ENCODE results near the gene GOSR2.

GOSR2 gene

GRCh38 chr17:46922804-46923635, at the start of gene GOSR2:
TSS of gene GOSR2 (plus strand) at chr17:46923160. CDS start at chr17:46923193, 33 bp downstream.
- Histone ChIP-seq H3K9ac (peak within 1 kb of the TSS; percentile 88 to 96 (median 93)), H3K27me3 (no peaks in the 10 kb centered on the region), H3K36me3 (peaks cover 5 to 29% (median 9%) of the 10 kb centered on the region in 11 experiments; a peak in 18 of 22 replicates), H3K4me1 (peaks cover 31 to 46% (median 39%) of the 10 kb centered on the region in 10 experiments), H3K27ac (peak within 1 kb of the TSS; percentile 87 to 98 (median 95)), H3K4me3 (peak within 1 kb of the TSS; percentile 81 to 96 (median 86)), H3K9me3 (replicated peaks in 1 of 11) (no peaks in the 10 kb centered on the region), H3K4me2 (peak within 1 kb of the TSS; percentile 75 to 93 (median 87)), H4K20me1 (peaks cover 29 to 50% (median 37%) of the 10 kb centered on the region in 11 experiments)
- TF ChIP-seq Cebpa-rat (IDR thresholded peaks at IDR 0.05) = no peak

GRCh38 chr17:46873941-46874645, 48.9 kb upstream of the GOSR2 start:
- H3K36me3 ChIP-seq = no peaks in the 10 kb centered on the region
- peak overlapping the region; percentile 12 to 97 (median 59) for H3K4me2 ChIP-seq
- no peaks in the 10 kb centered on the region; a peak in 1 of 22 replicates for H4K20me1 ChIP-seq
- H3K27ac ChIP-seq = no peak overlapping the region
- no peak overlapping the region for H3K4me3 ChIP-seq
- no peaks in the 10 kb centered on the region for H3K27me3 ChIP-seq
- no peak for TF ChIP-seq Cebpa-rat (IDR thresholded peaks at IDR 0.05)
- peaks cover 44 to 57% (median 53%) of the 10 kb centered on the region in 10 experiments for H3K4me1 ChIP-seq
- H3K9ac ChIP-seq = no peak overlapping the region
- no peaks in the 10 kb centered on the region for H3K9me3 ChIP-seq (replicated peaks in 1 of 11)

GRCh38 chr17:46874906-46875305, 48.1 kb upstream of the GOSR2 start:
- peak overlapping the region; percentile 40 to 97 (median 63) for H3K4me2 ChIP-seq
- H3K36me3 ChIP-seq = no peaks in the 10 kb centered on the region
- peak overlapping the region in 1 of 11 experiments; percentile 29; a peak in 1 of 22 replicates for H3K27ac ChIP-seq
- H3K9me3 ChIP-seq (replicated peaks in 1 of 11) = no peaks in the 10 kb centered on the region
- no peaks in the 10 kb centered on the region for H3K27me3 ChIP-seq
- TF ChIP-seq Cebpa-rat (IDR thresholded peaks at IDR 0.05) = no peak
- H3K4me1 ChIP-seq = peaks cover 44 to 65% (median 53%) of the 10 kb centered on the region in 10 experiments
- H4K20me1 ChIP-seq = no peaks in the 10 kb centered on the region; a peak in 1 of 22 replicates
- peak overlapping the region in 2 of 10 experiments; percentile 22 to 29; a peak in 3 of 20 replicates for H3K4me3 ChIP-seq
- H3K9ac ChIP-seq = no peak overlapping the region

DNA sequence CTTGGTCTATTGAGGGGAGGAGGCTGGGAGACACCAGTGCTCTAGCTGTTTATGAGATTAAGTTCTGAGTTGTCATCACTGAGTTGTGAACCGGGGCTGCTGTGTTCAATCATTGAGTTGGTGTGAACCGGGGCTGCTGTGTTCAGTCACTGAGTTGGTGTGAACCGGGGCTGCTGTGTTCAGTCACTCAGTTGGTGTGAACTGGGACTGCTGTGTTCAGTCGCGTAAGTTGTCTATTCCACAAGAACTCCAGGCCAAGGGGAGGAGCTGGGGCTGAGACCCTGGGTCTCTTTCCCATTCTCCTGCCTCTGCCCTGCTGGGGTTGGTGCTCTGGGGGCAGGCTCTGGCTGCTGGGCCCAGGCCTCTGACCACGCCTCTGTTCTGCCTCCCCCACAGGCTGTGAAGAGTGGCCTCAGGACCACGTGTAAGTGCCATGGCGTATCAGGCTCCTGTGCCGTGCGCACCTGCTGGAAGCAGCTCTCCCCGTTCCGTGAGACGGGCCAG, 47.1 kb upstream of the GOSR2 start:
- Histone ChIP-seq H3K36me3 (no peaks in the 10 kb centered on the region), H3K27me3 (no peaks in the 10 kb centered on the region), H3K27ac (no peak overlapping the region), H3K4me1 (peaks cover 44 to 68% (median 53%) of the 10 kb centered on the region in 10 experiments), H3K9ac (no peak overlapping the region), H3K4me3 (no peak overlapping the region), H3K4me2 (peak overlapping the region in 6 of 11 experiments; percentile 51 to 97 (median 80); a peak in 11 of 22 replicates), H4K20me1 (no peaks in the 10 kb centered on the region; a peak in 1 of 22 replicates), H3K9me3 (replicated peaks in 1 of 11) (no peaks in the 10 kb centered on the region)
- TF ChIP-seq Cebpa-rat (IDR thresholded peaks at IDR 0.05) = no peak

- H3K9ac ChIP-seq = no peak overlapping the region
- no peak for TF ChIP-seq Cebpa-rat (IDR thresholded peaks at IDR 0.05)
- no peaks in the 10 kb centered on the region for H3K36me3 ChIP-seq
- no peak overlapping the region for H3K4me3 ChIP-seq
- H3K27me3 ChIP-seq = no peaks in the 10 kb centered on the region
- no peaks in the 10 kb centered on the region for H3K9me3 ChIP-seq (replicated peaks in 1 of 11)
- H3K4me1 ChIP-seq = peaks cover 44 to 68% (median 53%) of the 10 kb centered on the region in 10 experiments
- H3K27ac ChIP-seq = no peak overlapping the region; a peak in 1 of 22 replicates
- H3K4me2 ChIP-seq = peak overlapping the region in 4 of 11 experiments; percentile 76 to 97 (median 89); a peak in 7 of 22 replicates
- H4K20me1 ChIP-seq = no peaks in the 10 kb centered on the region; a peak in 1 of 22 replicates
These were observed 46.5 kb upstream of the GOSR2 start for GRCh38 chr17:46876353-46876887.

- Histone ChIP-seq H3K4me1 (peaks cover 44 to 68% (median 53%) of the 10 kb centered on the region in 10 experiments), H3K9ac (peak overlapping the region in 3 of 11 experiments; percentile 4 to 50 (median 44); a peak in 4 of 22 replicates), H3K9me3 (replicated peaks in 1 of 11) (no peaks in the 10 kb centered on the region), H3K27me3 (no peaks in the 10 kb centered on the region), H4K20me1 (no peaks in the 10 kb centered on the region; a peak in 1 of 22 replicates), H3K36me3 (no peaks in the 10 kb centered on the region), H3K4me2 (peak overlapping the region; percentile 37 to 97 (median 71); a peak in 17 of 22 replicates), H3K27ac (peak overlapping the region in 4 of 11 experiments; percentile 41 to 75 (median 58); a peak in 6 of 22 replicates), H3K4me3 (no peak overlapping the region)
- TF ChIP-seq Cebpa-rat (IDR thresholded peaks at IDR 0.05) = no peak
These were observed 46.0 kb upstream of the GOSR2 start for GRCh38 chr17:46876926-46877325.

- H3K9ac ChIP-seq = peak overlapping the region in 4 of 11 experiments; percentile 4 to 58 (median 47); a peak in 5 of 22 replicates
- peak overlapping the region; percentile 37 to 97 (median 71) for H3K4me2 ChIP-seq
- H3K4me1 ChIP-seq = peaks cover 44 to 68% (median 53%) of the 10 kb centered on the region in 10 experiments
- H3K4me3 ChIP-seq = 0 out of 20 replicates have a peak overlapping the region, but pooled peaks of 1 of the 10 experiments have one; percentile 14
- no peak for TF ChIP-seq Cebpa-rat (IDR thresholded peaks at IDR 0.05)
- H3K27me3 ChIP-seq = no peaks in the 10 kb centered on the region
- H3K27ac ChIP-seq = peak overlapping the region in 4 of 11 experiments; percentile 41 to 75 (median 58); a peak in 6 of 22 replicates
- no peaks in the 10 kb centered on the region for H3K36me3 ChIP-seq
- no peaks in the 10 kb centered on the region; a peak in 1 of 22 replicates for H4K20me1 ChIP-seq
- H3K9me3 ChIP-seq (replicated peaks in 1 of 11) = no peaks in the 10 kb centered on the region
These were observed 45.5 kb upstream of the GOSR2 start for GRCh38 chr17:46877466-46877865.

DNA sequence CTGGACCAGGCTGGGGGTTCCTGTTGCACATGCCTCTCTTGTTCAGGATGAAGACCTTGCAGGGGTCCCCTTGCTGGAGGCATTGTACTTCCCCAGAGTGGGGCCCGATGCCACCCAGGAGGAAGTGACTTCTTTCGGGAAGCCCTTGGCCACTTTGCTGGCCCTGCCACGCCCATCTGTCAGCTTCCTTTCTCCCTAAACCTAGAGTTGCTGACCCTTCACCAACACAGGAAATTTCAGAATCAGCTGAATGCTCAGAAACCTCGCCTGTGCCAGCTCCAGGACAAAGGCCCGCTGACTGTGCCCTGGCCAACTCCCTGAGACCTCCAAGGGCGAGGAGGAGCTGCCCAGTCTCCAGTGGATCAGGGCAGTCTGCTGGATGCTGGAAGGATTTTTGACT, 44.9 kb upstream of the GOSR2 start:
- H3K4me1 ChIP-seq = peaks cover 44 to 68% (median 53%) of the 10 kb centered on the region in 10 experiments
- peak overlapping the region; percentile 37 to 97 (median 71) for H3K4me2 ChIP-seq
- H4K20me1 ChIP-seq = no peaks in the 10 kb centered on the region; a peak in 1 of 22 replicates
- TF ChIP-seq Cebpa-rat (IDR thresholded peaks at IDR 0.05) = no peak
- no peaks in the 10 kb centered on the region for H3K27me3 ChIP-seq
- no peaks in the 10 kb centered on the region for H3K9me3 ChIP-seq (replicated peaks in 1 of 11)
- H3K9ac ChIP-seq = peak overlapping the region in 5 of 11 experiments; percentile 25 to 69 (median 56); a peak in 9 of 22 replicates
- H3K27ac ChIP-seq = peak overlapping the region in 4 of 11 experiments; percentile 58 to 83 (median 70); a peak in 8 of 22 replicates
- peak overlapping the region in 2 of 10 experiments; percentile 14 to 26; a peak in 2 of 20 replicates for H3K4me3 ChIP-seq
- no peaks in the 10 kb centered on the region for H3K36me3 ChIP-seq

Data from BLaER1 treated with 17β-estradiol and CSF1 and Interleukin-3, amounts not matched to agents 10 nM and 100 nM (cell line).